ENCODE results near the gene TMEM8B.
A peak's percentile ranks its signal among the peaks of the same experiment; 100 is the strongest.
"Not testable (repeated sequence)": the region's sequence is repeated elsewhere in the genome, so short reads cannot be mapped to it uniquely, and the experiment has no call there.

Gene TMEM8B

DNA sequence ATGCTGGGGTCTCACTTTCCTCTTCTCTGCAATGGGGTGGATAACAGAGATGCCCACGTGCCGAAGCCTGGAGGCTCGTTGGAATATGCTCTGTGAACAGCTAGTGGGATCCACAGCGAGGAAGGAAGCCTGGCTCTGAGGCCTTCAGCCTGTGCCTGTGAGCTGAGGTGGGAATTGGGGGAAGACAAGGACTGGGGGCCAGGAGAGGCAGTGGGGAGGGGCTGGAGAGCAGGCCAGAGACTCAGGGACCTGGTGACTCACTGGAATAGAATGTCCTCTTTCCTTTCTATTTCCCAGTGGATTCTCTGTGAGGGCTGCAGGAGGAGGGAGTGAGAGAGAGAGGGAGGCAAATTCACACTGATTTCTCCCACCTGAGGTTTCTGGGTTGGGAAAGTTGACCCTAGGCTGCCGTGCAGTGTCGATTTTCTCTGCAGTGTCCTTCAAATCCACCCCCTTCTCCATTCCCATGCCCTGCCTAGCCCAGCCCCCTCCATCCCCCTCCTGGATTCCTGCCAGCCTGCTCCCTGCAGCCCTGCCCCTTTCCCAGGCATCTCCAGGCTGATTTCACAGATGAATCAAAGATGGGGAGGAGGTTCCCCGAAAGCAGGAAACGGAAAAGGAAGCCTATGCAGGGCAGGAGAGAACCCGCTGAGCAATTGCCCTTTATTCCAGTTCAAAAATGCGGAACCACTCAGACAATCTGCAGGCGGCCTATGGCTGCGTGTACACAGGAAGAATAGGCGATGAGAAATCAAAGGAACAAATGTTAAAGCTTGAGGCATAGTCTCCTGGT, 78.9 kb downstream of the TMEM8B start:
- DNase-seq, result peak in 1 of 2 experiments; percentile 38

DNA sequence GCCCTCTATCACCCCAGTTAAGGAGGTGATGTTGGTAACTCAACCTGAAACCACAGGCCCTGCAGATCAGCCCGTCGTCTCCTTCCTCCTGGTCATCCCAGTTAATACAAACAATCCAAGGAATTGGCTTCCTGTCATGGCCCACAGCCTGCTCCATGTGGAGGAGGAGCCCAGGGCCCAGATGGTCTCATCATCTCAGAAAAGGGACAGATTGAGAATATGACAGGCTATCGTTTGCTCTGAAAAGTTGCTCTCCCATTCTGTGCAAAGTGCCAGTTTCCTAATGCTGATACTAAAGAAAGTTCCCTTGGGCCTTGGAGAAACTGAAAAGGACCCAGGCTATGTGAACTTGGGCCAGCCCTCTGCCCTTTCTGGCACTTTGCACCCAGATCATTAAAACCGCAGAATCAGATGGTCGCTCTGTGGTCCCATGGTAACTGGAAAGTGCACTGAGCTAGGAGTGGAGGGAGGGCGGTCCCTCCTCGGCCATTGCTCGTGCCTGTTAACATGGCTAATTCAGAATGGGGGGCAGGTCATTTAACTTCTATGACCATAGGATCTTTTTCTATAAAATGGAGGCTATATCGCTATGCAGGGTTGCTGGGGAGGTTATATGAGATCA, 79.6 kb downstream of the TMEM8B start:
- no peak for DNase-seq

DNA sequence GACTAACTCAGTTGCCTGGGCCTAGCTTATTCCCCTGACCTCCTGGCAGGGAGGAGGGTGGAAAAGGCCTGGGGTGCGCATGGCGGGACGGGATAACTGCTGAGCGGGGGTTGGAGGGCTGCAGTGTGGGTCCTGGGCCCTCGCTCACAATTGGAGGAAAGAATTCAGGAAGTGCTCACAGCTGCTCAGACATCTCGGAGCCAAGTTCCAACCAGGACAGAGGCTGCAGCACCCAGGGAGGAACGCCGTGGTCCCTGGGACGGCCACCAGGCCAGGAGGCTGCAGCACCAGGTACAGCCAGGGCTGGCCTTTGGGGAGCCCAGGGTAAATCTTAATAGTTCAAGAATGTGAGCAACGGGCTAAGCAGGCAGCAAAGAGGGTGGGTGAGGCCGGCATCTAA, 80.2 kb downstream of the TMEM8B start, which contains the start of gene SPAAR:
SPAAR (plus strand) TSS at position 217 of the 400 bp plus-strand sequence. CDS start 974 bp downstream, outside the sequence.
- no peak for DNase-seq

DNA sequence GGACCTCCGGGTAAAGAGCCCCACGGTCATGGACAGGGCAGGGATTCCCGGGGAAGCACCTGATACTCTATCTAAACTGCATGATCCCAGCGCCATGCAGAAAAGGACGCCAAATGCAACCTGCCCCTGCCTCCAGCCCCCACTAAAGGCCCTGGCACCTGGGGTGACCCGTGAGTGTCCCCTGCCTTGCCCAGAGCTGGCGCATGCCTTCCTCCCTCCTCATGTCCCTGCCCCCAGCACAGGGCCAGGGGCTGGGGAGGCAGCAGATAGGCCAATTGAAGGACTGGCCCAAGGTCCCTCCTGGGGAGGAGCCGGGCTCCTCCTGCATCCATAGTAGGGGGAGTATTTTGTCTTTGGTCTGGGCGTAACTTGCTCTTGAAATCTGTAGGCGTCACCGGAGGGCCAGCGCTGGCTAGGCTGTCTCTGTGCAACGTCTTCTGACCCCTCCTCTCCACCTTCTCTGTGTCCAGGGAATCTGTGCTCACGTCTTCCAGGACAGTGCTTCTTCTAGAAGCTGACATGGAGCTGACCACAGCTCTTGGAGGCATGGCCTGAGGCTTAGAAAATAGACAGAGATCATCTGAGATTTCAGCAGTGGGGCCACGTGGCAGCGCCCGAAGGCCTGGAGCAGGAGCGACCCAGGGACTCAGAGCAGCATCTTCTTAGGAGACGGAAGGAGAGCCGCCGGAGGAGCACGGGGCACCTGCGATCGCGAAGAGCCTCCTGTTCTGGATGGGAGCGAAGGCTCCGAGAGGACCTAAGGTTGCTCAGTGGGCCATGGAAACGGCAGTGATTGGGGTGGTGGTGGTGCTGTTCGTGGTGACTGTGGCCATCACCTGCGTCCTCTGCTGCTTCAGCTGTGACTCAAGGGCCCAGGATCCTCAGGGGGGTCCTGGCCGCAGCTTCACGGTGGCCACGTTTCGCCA, 80.9 kb downstream of the TMEM8B start:
- no peak for DNase-seq

DNA sequence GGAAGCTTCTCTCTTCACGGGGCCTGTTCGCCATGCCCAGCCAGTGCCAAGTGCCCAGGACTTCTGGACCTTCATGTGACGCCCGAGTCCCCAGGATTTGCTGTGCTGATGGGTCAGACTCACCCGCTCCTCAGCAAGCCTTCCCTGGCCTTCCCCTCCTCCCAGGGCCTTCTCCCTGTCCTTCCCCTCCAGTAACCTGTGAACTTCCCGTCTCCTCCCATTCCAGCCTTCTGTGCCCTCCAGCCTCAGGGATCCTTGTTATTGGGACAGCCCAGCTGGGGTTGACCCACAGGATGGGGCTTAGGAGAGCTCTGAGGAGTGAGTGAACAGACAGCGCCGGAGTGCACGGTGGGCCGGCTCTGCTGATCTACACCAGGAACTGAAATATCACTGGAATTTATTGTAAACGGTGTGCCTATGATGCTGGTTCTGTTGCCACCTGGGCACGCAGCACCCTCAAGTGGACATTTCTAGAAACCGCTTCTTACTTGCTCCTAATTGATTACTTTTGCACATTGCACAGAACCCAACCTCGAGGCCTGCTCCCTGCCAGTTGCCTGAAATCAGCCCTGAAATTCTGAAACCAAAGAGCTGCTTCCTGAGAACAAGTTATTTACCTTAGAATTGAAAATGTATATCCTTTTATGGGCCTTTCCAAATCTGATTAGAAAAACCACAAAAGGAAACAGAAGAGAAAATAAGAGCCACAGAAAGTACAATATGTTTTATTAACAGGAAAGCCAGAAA, 81.8 kb downstream of the TMEM8B start:
- no peak for DNase-seq

DNA sequence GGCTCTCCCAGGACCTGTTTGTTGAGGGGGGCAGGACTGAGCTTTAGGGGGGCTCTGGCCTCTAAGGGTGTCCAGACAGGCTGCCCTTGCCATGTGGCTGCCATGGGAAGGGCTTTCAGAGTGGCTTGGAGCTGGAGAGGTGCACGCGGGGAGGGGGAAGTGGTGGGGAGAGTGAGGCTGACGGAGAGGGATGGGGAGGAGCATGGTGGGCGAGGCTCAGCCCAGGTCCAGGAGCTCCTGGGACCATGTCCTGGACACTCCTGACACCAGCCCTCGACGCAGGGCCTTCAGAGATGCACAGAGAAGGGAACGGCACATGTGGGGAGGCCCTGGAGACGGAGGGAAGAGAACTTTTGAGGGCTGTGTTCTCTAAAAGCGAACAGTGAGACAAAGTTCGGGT, 82.7 kb downstream of the TMEM8B start:
- DNase-seq, result no peak

DNA sequence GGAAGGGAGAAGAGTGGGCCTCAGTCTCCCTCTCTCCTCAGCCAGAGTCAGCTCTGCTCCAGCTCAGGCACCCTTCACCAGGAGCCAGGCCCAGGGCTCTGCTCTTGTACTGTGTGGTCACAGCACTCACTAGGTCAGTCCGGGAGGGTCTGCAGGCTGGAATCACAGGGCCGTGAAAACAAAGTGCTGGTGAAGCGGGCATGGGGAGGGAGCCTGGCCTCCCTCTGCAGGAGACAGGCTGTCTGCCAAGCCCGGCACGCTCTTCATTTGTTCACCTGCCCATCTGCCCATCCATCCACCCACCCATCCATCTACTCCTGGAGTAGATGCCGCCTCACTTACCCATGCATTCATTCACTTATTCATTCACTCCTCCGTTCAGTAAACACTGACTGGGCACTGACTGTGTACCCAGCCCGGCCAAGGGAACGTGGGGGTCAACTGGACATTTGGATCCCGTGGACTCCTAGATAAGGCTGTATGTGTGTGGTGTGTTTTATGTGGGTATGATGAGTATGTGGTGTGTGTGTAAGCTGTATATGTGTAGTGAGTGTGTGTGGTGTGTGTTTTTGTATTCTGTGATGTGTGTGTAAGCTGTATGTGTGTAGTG, 83.9 kb downstream of the TMEM8B start:
- no peak for DNase-seq

DNA sequence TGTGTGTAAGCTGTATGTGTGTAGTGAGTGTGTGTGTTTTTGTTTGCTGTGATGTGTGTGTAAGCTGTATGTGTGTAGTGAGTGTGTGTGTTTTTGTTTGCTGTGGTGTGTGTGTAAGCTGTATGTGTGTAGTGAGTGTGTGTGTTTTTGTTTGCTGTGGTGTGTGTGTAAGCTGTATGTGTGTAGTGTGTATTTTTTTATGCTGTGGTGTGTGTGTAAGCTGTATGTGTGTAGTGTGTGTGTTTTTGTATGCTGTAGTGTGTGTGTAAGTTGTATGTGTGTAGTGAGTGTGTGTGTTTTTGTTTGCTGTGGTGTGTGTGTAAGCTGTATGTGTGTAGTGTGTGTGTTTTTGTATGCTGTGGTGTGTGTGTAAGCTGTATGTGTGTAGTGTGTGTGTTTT, 84.4 kb downstream of the TMEM8B start:
- not testable (repeated sequence) for DNase-seq

DNA sequence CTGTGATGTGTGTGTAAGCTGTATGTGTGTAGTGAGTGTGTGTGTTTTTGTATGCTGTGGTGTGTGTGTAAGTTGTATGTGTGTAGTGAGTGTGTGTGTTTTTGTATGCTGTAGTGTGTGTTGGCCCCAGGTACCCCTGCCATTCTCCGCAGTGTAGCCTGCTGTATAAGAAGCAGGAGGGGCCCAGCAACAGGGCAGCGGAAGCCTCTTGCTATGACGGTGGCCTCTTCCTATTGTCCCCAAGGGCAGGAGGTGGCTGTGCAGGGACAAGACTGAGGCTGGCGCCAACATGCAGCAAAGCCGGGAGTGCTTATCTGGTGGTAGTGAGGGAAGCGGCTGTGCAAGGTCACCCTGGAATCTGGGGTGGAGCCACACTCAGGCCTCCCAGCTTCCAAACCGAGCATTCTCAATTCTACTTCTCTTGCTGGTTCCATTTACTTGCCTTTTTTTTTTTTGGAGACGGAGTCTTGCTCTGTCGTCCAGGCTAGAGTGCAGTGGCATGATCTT, 85.3 kb downstream of the TMEM8B start:
- no peak for DNase-seq
